ENCODE data around the gene VPS52.
"Not testable (repeated sequence)": the region's sequence is repeated elsewhere in the genome, so short reads cannot be mapped to it uniquely, and the experiment has no call there.

The VPS52 gene

DNA sequence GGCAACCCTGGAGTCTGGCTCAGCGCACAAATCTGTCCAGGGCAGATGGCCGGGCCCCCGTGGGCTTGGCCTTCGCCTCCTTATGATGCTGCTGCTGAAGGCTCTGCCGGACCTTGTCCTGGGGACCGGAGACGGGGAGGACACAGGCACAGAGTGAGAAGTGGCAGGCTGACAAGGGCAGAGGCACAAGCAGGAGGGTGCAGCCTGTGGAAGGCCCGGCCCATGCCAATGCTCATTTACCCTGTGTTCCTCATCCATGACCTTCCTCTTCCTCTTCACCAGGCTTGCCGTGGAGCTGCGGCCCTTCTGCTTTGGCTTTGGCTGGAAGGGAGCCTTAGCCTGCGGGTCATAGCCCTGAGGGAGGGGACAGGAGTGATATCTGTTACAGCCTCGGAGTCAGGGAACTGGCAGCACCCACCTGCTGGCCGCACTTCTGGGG, 7.6 kb upstream of the VPS52 start:
- in situ Hi-C loops (cut with MboI; ENCODE audit: low sequenced_read_pairs, unreplicated experiment) = no loop called here
- no peak for TF ChIP-seq CTCF (IDR thresholded peaks at IDR 0.05; ENCODE audit: borderline replicate concordance, control extremely low read depth, extremely low read depth, insufficient read depth, missing control alignments)
- no peak for DNase-seq (ENCODE audit: low spot score)

DNA sequence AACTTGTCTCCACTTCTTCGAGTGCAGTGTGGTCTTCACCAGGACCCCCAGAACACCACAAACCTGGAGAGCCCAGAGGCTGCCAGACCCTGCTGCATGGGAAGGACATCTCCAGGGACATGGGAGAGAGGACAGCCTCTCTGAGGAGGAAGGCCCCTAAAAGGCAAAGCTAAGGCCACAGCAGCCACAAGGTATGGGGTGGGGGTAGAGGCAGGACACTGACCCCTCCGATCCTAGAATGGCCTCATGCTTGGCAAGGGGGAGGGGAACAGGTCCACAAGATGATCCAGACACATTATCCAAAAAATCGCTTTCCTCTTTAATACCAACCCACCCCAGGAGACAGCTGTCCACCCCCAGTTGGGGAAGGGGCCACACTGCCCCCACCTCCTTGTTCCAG, 7.1 kb upstream of the VPS52 start:
- in situ Hi-C loops (cut with MboI; ENCODE audit: low sequenced_read_pairs, unreplicated experiment) = no loop called here
- DNase-seq (ENCODE audit: low spot score) = no peak
- no peak for TF ChIP-seq CTCF (IDR thresholded peaks at IDR 0.05; ENCODE audit: borderline replicate concordance, control extremely low read depth, extremely low read depth, insufficient read depth, missing control alignments)

DNA sequence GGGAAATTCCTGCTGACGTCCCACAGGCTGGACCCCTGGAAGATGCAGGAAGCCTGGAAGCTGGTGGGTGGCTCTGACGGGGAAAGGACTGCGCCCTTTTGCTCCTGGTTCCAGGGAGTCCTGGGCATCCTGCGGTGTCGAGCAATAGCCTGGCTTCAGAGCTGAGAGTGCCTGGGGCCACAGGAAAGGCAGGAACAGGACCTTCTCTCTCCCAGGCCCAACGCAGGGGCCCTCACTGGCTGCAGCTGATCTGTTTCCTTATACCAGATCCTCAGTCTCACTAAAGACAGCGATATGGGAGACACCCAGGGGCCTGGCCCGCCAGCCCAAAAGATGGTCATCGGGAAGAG, 6.7 kb upstream of the VPS52 start:
- in situ Hi-C loops (cut with MboI; ENCODE audit: low sequenced_read_pairs, unreplicated experiment) = no loop called here
- TF ChIP-seq CTCF (IDR thresholded peaks at IDR 0.05; ENCODE audit: borderline replicate concordance, control extremely low read depth, extremely low read depth, insufficient read depth, missing control alignments) = no peak
- DNase-seq (ENCODE audit: low spot score) = no peak

DNA sequence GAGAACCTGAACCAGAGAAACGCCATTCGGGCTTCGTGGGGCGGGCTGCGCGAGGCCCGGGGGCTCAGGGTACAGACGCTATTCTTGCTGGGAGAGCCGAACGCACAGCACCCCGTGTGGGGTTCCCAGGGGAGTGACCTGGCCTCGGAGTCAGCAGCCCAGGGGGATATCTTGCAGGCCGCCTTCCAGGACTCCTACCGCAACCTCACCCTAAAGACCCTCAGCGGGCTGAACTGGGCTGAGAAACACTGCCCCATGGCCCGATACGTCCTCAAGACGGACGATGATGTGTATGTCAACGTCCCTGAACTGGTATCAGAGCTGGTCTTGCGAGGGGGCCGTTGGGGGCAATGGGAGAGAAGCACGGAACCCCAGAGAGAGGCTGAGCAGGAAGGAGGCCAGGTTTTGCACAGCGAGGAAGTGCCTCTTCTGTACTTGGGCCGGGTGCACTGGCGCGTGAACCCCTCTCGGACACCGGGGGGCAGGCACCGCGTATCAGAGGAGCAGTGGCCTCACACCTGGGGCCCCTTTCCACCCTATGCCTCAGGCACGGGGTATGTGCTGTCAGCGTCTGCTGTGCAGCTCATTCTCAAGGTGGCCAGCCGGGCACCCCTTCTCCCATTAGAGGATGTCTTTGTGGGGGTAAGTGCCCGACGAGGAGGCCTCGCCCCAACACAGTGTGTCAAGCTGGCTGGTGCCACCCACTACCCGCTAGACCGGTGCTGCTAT, 6.2 kb upstream of the VPS52 start:
- in situ Hi-C loops (cut with MboI; ENCODE audit: low sequenced_read_pairs, unreplicated experiment) = no loop called here
- TF ChIP-seq CTCF (IDR thresholded peaks at IDR 0.05; ENCODE audit: borderline replicate concordance, control extremely low read depth, extremely low read depth, insufficient read depth, missing control alignments) = no peak
- DNase-seq (ENCODE audit: low spot score) = peak; percentile 62

DNA sequence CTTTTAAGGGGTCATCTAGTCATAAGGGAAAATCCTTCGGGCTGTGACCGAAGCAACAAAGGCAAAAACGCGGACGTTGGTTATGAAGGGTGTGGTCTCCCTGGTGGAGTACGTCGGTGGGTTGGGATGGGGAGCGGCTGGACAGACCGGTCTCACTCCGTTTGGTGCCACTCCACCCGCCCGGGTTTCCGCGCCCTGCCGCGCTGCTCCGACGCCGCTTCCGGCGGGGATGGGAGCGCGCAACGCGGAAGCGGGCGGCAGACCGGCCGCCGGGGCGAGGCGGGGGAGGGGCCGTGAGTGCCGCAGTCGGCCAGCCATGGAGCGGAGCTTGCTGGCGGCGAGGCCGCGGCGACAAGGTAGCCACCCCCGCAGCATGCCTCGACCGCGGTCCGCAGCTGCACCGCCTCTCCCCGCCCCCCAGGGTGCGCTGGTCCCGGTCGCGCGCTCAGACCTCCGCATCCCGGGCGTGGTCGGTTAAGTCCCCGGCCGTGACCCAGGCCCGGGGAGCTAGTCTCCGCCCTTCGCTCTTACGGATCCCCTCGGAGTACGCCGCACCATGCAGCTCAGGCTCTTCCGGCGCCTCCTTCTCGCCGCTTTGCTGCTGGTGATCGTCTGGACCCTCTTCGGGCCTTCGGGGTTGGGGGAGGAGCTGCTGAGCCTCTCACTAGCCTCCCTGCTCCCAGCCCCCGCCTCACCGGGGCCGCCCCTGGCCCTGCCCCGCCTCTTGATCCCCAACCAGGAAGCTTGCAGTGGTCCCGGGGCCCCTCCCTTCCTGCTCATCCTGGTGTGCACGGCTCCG, 5.4 kb upstream of the VPS52 start, which contains the start of gene B3GALT4:
TSS of gene B3GALT4 (plus strand) at position 260 of the 799 bp plus-strand sequence. CDS start at position 557, 297 bp downstream.
- peak; percentile 66 for TF ChIP-seq CTCF (IDR thresholded peaks at IDR 0.05; ENCODE audit: borderline replicate concordance, control extremely low read depth, extremely low read depth, insufficient read depth, missing control alignments)
- in situ Hi-C loops (cut with MboI; ENCODE audit: low sequenced_read_pairs, unreplicated experiment) = no loop called here
- DNase-seq (ENCODE audit: low spot score) = peak; percentile 89

GRCh38 chr6:33276581-33276863, 4.8 kb upstream of the VPS52 start:
- TF ChIP-seq CTCF (IDR thresholded peaks at IDR 0.05; ENCODE audit: borderline replicate concordance, control extremely low read depth, extremely low read depth, insufficient read depth, missing control alignments) = no peak
- in situ Hi-C loops (cut with MboI; ENCODE audit: low sequenced_read_pairs, unreplicated experiment) = no loop called here
- DNase-seq (ENCODE audit: low spot score) = no peak

GRCh38 chr6:33275795-33276580, 4.3 kb upstream of the VPS52 start:
- in situ Hi-C loops (cut with MboI; ENCODE audit: low sequenced_read_pairs, unreplicated experiment) = not testable (repeated sequence)

More at GRCh38 chr6:33275795-33276580, 4.3 kb upstream of the VPS52 start:
- not testable (repeated sequence) for DNase-seq (ENCODE audit: low spot score)
